ENCODE measurements around the gene GNAS-AS1.

DNA sequence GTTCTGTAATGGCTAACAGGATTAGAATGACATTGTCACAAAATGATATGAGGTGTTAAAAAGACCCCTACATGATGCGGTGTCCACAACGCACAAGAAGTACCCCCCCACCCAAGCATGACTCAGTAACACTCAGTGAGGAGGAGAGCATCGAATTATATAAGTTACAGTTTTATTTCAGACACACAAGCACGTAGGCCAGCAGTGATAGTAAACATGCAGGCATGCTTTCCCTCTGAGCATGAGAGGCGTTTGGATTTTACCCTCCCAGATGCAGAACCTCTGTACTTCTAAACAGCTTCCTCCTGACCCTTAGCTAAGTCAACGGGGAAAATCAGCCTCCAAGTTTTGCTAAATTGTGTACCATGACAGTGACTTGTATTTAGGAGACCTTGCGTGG is 25.7 kb upstream of the GNAS-AS1 start:
- TF ChIP-seq, protein P1, sequence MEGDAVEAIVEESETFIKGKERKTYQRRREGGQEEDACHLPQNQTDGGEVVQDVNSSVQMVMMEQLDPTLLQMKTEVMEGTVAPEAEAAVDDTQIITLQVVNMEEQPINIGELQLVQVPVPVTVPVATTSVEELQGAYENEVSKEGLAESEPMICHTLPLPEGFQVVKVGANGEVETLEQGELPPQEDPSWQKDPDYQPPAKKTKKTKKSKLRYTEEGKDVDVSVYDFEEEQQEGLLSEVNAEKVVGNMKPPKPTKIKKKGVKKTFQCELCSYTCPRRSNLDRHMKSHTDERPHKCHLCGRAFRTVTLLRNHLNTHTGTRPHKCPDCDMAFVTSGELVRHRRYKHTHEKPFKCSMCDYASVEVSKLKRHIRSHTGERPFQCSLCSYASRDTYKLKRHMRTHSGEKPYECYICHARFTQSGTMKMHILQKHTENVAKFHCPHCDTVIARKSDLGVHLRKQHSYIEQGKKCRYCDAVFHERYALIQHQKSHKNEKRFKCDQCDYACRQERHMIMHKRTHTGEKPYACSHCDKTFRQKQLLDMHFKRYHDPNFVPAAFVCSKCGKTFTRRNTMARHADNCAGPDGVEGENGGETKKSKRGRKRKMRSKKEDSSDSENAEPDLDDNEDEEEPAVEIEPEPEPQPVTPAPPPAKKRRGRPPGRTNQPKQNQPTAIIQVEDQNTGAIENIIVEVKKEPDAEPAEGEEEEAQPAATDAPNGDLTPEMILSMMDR (IDR thresholded peaks at IDR 0.05), result no peak
- no peak for TF ChIP-seq EZH2 (IDR thresholded peaks at IDR 0.05; ENCODE audit: borderline replicate concordance, insufficient read depth, low read depth, low read length, poor library complexity, severe bottlenecking)

All from B cell (primary cell).